Dermis blood vessel endothelial cell (primary cell): Measurements from ENCODE around the gene CBR3. TPM values are rescaled to one million over a fixed set of nuclear protein-coding genes. Genes with fewer than 3 reads are reported as not detected.
A peak's percentile ranks its signal among the peaks of the same experiment; 100 is the strongest.
"Not testable (repeated sequence)": the region's sequence is repeated elsewhere in the genome, so short reads cannot be mapped to it uniquely, and the experiment has no call there.

Experiments used
- DNase-seq: peaks from one replicate; pipeline ENCODE4 v3.0.0; 2010
- total RNA-seq: library from RNA; depleted of rRNA; stranded (reverse); fragments of >200 nt; gene quantifications from 2 replicates; pipeline ENCODE4 v1.2.3, GENCODE V29; 2014

Gene CBR3
- total RNA-seq, 1 donor from 2014 or later: 6.8 TPM

DNA sequence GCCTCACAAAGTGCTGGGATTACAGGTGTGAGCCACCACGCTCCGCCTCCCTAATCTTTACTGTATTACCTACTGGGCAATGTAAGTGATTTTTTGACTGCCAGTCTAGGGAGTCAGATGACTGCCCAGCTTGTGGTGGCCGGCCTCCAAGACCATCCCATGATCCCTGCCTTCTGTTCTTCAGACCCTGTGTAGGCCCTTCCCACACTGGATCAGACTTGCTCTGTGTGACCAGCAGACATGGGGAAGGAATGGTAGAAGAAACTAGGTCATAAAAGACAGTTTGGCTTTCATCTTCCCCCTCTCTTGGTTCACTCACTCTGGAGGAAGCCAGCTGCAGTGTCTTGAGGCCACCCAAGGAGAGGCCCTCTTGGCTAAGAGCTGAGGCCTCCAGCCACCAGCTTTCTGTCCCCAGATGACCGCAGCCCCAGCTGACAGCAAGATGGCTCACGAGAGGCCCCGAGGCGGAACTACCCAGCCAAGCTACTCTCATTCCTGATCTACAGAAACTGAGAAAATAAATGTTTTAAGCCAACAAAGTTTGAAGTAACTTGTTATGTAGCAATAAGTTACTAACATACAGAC lies 14.5 kb upstream of the CBR3 start:
- no peak for DNase-seq

DNA sequence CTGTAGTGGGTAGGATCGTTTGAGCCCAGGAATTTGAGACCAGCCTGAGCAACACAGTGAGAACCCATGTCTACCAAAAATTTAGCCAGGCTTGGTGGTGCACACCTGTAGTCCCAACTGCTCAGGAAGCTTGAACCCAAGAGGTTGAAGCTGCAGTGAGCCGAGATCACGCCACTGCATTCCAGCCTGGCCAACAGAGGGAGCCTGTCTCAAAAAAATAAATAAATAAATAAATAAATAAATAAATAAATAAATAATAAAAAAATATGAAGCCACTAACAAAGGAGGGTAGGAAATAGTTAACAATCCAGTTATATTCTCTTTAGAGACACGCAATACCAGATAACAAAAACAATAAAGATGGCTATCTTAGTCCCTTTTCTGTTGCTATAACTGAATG lies 11.9 kb upstream of the CBR3 start:
- peak; percentile 37 for DNase-seq

DNA sequence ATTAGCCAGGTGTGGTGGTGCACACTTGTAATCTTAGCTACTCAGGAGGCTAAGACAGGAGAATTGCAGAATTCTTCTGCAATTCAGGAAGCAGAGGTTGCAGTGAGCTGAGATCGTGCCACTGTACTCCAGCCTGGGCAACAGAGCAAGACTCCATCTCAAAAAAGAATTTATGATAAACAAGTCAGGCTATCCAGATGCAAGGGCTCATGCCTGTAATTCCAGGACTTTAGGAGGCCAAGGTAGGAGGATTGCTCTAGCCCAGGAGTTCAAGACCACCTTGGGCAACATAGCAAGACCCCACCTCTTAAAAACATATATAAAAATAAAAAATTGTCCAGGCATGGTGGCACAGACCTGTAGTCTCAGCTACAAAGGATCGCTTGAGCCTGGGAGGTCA lies 10.5 kb upstream of the CBR3 start:
- no peak for DNase-seq

DNA sequence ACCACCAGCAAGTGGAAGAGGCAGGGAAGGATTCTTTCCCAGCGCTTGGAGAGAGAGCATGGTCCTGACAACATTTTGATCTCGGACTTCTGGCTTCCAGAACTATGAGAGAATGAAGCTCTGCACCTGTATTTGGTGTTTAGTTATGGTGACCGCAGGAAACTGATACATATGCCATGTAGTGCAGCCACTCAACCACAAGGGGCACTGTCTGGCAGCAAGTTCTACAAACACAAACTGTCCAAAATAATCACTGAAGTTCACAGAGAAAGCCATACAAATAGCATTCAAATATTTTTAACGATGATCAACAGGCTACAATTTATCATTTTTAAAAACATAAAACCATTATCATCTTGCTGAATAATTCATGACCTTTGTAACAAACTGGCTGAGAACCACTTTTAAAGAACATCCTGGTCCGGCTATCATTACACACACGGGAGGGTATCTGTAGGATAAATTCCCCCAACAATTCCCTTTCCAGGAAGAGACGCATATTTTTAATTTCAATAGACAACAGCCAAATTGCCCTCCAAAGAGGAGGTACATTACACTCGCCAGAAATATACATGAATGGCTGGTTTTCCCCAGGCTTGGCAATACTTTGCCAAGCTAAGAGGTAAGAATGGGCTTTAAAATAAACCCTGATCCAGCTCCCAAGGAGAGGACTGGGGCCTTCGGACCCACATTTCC lies 9.2 kb upstream of the CBR3 start:
- DNase-seq: peak; percentile 80

DNA sequence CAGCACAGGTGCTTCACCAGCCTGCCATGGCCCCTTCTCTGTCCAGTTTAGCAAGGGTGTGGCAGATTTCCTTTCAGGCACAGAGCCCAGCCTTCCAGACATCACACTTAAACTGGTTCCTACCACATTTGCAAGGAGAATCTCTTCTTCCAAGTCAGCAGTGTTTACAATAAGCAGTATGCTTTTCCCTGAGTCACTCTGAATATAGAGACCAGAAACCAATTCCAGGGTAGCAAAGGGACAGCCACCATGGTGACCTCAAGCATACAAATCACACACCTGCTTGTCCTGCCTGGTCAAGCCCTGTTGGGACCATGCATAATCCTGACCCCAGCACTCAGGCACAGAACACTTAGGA lies 8.7 kb upstream of the CBR3 start:
- no peak for DNase-seq

DNA sequence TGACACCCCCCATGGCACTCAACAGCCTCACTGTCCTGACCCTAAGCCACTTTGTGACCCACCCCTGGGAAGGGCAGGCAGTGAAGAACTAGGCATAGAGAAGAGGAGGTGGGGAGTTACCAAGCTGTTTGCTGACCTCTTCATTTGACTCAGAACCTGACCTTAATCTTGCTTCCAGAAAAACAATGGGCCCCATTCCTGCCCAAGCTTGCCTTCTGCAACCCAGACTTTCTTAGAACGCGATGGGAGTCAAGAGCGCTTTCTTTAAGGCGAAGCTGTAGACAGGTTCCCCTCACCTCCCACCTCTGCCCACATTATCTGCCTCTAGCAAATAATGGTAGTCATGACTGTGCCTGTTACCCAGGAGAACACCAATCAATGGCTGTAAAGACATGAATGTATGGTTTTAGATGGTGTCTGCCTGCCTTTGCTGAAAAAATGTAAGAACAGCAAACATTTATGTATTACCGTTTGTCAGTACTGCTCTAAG lies 8.2 kb upstream of the CBR3 start:
- no peak for DNase-seq

DNA sequence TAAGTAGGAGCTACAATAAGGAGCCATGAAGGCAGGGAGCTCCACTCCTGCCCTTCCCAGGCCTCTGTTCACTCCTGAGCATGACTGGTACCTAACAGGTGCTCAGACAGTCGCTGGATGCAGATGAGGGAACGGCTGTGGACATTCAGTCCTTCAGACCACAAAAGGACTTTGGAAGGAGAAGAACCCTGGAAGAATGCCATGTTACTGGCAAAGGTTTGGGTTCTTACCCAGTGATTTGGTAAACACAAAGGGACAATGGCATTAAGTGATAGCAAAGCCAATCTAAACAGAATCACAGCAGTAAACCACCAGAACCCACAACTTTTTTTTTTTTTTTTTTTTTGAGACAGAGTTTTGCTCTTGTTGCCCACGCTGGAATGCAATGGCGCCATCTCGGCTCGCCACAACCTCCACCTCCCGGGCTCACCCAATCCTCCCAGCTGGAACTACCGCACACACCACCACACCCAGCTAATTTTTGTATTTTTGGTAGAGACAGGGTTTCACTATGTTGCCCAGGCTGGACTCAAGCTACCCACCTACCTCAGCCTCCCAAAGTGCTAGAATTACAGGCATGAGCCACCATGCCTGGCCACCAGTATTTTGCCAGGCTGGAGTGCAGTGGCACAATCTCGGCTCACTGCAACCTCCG lies 7.5 kb upstream of the CBR3 start:
- DNase-seq: no peak

DNA sequence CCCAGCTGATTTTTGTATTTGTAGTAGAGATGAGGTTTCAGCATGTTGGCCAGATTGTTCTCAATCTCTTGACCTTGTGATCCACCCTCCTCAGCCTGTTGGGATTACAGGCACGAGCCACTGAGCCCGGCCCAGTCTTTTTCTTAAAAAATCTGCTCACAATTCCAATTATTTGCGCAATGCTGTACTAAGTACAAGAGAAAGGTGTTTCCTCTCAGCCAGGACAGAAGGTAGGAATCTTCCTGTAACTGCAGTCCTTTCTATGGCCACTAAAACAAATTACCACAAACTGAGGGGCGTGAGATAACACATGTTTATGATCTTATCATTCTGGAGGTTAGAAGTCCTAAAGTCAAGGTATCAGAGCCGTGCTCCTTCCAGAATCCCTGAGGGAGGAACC lies 6.9 kb upstream of the CBR3 start:
- DNase-seq: no peak

DNA sequence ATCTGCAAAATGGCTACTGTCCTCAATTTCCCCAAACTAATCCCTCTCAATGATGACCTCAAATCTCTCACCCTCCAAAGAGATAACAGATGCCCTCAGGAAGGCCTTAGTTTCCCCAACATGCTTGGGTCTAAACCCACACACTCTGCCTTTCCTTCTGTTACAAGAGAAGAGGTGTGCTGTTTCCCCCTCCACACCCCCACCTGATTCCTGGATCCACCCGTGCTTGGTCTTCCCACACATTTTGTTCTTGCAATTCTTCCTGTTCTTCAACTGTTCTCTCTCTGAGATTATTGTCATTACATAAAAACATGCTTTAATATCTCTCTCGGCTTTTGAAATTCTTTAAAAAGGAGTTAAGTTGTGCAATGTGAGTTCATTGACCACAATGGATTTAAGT lies 5.7 kb upstream of the CBR3 start:
- no peak for DNase-seq

DNA sequence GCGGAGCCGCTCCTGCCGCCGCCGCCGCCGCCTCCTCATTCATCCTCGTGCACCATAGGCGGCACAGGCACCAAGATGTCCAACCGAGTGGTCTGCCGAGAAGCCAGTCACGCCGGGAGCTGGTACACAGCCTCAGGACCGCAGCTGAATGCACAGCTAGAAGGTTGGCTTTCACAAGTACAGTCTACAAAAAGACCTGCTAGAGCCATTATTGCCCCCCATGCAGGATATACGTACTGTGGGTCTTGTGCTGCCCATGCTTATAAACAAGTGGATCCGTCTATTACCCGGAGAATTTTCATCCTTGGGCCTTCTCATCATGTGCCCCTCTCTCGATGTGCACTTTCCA lies 4.5 kb upstream of the CBR3 start:
- DNase-seq: not testable (repeated sequence)

DNA sequence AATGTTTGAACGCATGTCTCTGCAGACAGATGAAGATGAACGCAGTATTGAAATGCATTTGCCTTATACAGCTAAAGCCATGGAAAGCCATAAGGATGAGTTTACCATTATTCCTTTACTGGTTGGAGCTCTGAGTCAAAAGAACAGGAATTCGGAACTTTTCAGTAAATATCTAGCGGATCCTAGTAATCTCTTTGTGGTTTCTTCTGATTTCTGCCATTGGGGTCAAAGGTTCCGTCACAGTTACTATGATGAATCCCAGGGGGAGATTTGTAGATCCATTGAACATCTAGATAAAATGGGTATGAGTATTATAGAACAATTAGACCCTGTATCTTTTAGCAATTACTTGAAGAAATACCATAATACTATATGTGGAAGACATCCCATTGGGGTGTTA lies 4.0 kb upstream of the CBR3 start:
- DNase-seq: not testable (repeated sequence)

DNA sequence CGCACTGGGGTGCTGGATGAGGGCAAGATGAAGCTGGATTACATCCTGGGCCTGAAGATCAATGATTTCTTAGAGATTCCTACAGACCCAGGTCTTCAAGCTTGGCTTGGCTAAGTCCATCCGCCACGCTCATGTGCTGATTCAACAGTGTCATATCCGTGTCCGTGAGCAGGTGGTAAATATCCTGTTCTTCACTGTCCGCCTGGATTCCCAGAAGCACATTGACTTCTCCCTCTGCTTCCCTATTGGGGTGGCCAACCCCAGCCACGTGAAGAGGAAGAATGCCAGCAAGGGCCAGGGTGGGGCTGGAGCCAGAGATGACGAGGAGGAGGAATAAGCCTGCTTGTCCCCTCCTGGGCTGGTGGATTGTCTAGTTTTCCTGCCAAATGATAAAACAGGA lies 2.2 kb upstream of the CBR3 start:
- no peak for DNase-seq

DNA sequence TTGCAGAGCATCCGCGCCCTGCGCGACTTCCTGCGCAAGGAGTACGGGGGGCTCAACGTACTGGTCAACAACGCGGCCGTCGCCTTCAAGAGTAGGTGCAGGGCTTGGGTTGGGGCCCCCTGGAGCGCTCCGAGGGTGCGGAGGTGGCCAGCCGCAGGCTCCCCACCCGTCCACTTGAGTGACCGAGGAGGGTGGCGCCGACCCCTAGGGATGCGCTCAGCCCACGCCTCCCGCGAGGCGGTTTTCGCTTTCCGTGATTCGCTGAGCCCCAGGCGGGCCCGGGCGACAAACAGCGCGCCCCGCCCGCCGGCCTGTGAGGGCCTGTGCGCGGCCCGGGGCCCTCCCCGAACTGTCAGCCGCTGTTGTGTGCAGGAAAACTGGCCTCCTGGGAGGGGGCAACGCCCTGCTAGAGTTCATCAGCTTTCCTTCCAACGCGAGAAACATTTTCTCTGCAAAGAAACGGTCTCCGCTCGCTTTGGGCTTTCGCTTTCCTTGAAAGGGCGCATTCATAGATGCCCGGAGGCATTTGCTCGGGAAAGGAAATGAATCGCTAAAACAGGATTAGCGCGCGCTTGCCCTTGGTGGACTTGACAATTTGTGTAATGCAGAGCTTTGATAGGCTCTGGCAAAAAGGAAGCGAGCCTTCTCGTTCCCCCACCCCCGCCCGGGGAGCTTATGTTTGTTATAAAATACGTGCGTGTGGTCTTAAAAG lies 668 bp downstream of the CBR3 start:
- peak; percentile 75 for DNase-seq

DNA sequence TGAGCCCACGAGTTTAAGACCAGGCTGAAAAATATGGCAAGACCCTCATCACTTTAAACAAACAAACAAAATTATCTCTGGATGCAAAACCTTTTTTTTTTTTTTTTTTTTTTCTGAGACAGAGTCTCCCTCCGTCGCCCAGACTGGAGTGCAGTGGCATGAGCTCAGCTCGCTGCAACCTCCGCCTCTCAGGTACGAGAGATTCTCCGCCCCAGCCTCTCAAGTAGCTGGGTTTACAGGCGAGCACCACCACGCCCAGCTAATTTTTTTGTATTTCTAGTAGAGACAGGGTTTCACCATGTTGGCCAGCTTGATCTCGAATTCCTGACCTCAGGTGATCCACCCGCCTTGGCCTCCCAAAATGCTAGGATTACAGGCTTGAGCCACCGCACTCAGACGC lies 4.9 kb downstream of the CBR3 start:
- not testable (repeated sequence) for DNase-seq

DNA sequence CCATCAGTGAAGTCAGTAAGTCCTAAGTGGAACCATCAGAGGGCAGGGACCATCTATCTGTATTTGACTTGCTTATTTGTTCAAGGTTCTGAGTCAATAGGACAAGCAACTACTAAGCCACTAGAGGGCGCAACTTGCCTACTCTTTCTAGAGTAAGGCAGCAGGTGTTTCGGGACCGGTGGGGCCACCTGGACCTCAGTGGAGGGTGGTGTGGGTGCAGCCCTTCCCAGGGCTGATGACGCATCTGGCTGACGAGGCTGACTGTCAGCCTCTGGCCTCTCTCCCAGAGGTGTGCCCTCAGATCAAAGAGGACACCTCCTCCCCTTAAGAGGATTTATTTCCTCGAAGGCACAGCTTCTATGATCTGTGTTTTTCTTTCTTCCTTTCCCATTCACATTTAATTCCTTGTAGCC lies 6.6 kb downstream of the CBR3 start:
- DNase-seq: peak; percentile 88

DNA sequence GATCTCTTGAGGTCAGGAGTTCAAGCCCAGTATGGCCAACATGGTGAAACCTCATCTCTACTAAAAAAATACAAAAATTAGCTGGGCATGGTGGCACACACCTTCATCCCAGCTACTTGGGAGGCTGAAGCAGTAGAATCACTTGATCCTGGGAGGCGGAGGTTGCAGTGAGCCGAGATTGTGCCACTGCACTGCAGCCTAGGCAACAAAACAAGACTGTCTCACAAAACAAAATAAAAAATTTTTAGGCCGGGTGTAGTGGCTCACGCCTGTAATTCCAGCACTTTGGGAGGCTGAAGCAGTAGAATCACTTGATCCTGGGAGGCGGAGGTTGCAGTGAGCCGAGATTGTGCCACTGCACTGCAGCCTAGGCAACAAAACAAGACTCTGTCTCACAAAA lies 9.4 kb downstream of the CBR3 start:
- not testable (repeated sequence) for DNase-seq

DNA sequence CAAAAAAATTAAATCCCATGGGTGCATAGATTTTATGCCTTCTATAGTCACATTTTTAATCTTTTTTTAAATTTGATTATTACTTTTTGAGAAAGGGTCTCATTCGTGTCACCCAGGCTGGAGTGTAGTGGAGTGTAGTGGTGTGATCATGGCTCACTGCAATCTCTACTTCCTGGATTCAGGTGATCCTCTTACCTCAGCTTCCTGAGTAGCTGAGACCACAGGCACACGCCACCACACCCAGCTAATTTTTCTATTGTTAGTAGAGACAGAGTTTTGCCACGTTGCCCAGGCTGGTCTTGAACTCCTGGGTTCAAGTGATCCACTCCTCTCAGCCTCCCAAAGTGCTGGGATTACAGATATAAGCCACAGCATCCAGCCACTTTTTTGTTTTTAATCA lies 10.4 kb downstream of the CBR3 start:
- DNase-seq: no peak

DNA sequence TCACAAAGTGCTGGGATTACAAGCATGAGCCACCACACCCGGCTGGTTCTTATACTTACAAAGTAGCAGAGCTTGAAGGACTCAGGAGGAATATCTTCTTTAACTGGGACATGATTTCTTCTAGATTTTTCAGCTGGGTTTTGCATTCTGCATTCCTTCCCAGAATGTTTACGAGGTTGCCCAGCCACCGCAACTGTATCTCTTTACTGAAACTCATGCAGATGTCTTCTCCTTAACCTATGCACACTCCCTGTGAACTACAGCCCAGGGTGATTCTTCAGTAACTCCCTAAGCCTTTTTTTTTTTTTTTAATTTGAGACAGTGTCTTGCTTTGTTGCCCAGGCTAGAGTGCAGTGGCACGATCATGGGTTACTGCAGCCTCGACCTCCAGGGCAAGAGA lies 13.0 kb downstream of the CBR3 start:
- no peak for DNase-seq

DNA sequence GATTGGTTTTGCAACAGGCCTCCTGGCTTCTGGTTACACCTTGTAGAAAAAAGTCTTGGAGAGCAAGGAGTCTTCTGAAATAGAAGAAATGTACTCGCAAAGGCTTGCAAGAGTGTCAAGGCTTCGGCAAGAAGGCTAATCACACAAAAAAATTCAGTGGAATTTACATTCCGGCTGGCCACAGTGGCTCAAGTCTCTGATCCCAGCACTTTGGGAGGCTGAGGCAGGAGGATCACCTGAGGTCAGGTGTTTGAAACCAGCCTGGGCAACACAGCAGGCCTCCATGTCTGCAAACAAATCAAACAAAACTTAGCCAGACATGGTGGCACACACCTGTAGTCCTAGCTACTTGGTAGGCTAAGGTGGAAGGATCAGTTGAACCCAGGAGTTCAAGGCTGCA lies 14.0 kb downstream of the CBR3 start:
- DNase-seq: no peak

DNA sequence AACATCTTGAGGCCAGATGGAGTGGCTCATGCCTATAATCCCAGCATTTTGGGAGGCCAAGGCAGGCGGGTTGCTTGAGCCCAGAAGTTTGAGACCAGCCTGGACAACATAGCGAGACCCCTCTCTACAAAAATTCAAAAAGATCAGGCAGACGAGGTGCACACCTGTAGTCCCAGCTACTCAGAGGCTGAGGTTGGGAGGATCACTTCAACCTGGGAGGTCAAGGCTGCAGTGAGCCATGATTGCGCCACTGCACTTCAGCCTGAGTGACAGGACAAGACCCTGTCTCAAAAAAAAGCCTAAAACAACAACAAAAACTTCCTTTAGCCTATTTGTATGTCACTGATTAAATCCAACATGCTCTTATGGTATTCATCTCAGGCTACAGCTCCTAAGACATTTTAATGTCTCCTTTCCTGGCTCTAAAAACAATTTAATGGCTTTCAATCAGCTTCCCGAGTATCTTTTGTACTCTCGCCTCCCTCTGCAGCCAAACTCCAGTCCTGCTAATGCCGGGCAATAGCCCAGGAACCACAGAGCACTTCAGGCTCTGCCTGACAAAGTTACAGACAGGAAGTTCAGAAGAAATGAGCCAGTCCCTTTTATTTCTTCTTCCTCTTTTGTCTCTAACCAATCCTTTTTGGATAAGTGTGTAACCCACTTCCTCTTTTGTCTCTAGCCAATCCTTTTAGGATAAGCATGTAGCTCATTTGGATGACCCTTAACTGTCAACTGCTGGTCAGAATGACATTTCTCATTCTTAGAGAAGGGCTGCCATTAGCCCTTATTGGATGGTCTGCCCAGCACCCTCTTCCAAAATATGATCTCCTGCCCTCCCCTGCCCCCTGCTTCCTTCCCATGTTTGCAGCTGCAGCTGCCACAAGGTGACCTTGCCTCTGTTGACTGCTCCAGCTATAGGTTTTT lies 15.2 kb downstream of the CBR3 start:
- peak; percentile 29 for DNase-seq

DNA sequence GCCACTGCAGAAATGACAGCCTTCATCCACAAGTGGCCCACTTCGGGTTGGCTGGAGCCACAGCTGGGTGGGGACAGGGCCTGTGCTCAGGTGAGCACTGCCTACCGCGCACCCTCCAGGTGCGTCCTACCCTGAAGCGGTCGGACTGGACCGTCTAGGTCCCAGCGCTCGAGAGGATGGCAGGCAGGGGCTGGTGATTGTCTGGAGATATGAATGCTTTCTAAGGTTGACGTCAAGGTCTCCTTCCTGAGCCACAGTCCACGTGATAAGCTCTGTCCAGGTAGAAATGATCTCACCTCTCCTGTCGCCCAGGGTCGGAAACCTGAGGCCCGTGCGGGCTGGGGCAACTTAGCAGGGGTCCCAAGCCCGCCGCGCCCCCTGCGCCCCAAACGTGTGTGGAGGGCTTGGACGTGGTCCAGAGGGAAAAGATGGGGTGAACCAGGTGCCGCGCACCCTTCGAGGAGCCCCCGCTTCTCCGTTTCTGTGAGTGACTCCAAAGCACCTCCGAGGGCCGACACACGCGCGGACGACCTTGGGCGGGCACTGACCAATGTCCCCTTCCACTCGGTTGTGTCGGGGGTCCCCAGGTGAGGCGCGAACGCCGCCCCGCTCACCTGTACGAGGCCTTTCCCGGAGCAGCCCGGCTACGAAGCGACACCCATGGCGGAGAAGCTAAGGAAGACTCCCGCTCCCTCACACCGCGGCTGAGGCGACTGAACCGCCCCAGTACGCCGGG lies 20.9 kb downstream of the CBR3 start:
- peak; percentile 4 for DNase-seq

DNA sequence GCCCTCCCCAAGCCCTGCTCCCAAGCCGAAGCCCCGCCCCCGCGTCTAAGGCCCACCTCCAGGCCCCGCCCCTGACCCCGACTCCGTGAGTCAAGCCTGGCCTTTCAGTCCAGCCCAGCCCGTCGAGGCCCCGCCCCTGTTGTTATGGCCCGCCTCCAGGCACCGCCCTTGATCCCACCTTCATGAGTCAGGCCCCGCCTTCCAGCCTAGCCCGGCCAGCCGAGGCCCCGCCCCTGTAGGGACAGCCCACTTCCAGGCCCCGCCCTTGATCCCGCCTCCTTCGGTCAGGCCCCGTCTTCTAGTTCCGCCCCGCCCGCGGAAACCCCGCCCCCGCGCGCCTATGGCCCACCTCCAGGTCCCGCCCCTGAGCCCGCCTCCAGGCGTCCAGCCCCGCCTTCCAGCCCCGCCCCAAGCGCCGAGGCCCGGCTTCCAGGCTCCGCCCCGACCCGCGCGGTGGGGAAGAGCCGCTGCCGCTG lies 21.5 kb downstream of the CBR3 start:
- peak; percentile 100 for DNase-seq
